HUES6 (cell line): Measurements from ENCODE around the gene MIA.
"Not testable (repeated sequence)": the region's sequence is repeated elsewhere in the genome, so short reads cannot be mapped to it uniquely, and the experiment has no call there.

ENCODE experiments used
- H3K27ac ChIP-seq: 2 replicates; pipeline ENCODE4 v1.7.0; 2013; ENCODE audit warnings: low read depth, mild to moderate bottlenecking, low read length, inconsistent platforms
- H3K27me3 ChIP-seq: 2 replicates; pipeline ENCODE4 v1.6.1; 2013; ENCODE audit warnings: low read length; ENCODE audit not compliant: control insufficient read depth, insufficient read depth
- H3K36me3 ChIP-seq: 2 replicates; pipeline ENCODE4 v1.6.1; 2013; ENCODE audit warnings: low read length; ENCODE audit not compliant: control insufficient read depth, insufficient read depth
- H3K4me1 ChIP-seq: 2 replicates; pipeline ENCODE4 v1.6.1; 2013; ENCODE audit warnings: low read length; ENCODE audit not compliant: control insufficient read depth, insufficient read depth
- H3K4me3 ChIP-seq: 2 replicates; pipeline ENCODE4 v1.5.1; 2013; ENCODE audit warnings: low read depth, low read length
- H3K9ac ChIP-seq: one replicate; pipeline ENCODE4 v1.6.1; 2013; ENCODE audit warnings: mild to moderate bottlenecking, low read length
- H3K9me3 ChIP-seq: 2 replicates; pipeline ENCODE4 v1.6.1; 2013; ENCODE audit warnings: low read depth, low read length; ENCODE audit not compliant: control insufficient read depth, insufficient read depth

Gene MIA

GRCh38 chr19:40774916-40775631 lies at the start of gene MIA:
Gene MIA (plus strand): TSS chr19:40775521. CDS start chr19:40775543, 22 bp downstream.
- H3K9ac ChIP-seq: no peak within 1 kb of the TSS
- no peaks in the 10 kb centered on the region for H3K36me3 ChIP-seq
- H3K27me3 ChIP-seq: no peaks in the 10 kb centered on the region
- H3K4me3 ChIP-seq: no peak within 1 kb of the TSS
- H3K4me1 ChIP-seq: peaks cover 12% of the 10 kb centered on the region
- peaks cover 7% of the 10 kb centered on the region; the same call in 1 of the 2 replicates for H3K9me3 ChIP-seq
- no peak within 1 kb of the TSS for H3K27ac ChIP-seq

- no peaks in the 10 kb centered on the region for H3K4me1 ChIP-seq
- H3K4me3 ChIP-seq: no peak overlapping the region
- H3K9me3 ChIP-seq: no peaks in the 10 kb centered on the region
- no peaks in the 10 kb centered on the region for H3K27me3 ChIP-seq
- H3K36me3 ChIP-seq: peaks cover 60% of the 10 kb centered on the region
- H3K9ac ChIP-seq: no peak overlapping the region
- no peak overlapping the region for H3K27ac ChIP-seq
Observed at GRCh38 chr19:40726279-40726678, 49.0 kb upstream of the MIA start.

- not testable (repeated sequence) for H3K27me3 ChIP-seq
- H3K36me3 ChIP-seq: peaks cover 78% of the 10 kb centered on the region
Observed at GRCh38 chr19:40730065-40730464, 45.3 kb upstream of the MIA start.

GRCh38 chr19:40732304-40732703 lies 43.0 kb upstream of the MIA start:
- H3K27me3 ChIP-seq, H3K4me1 ChIP-seq, H3K27ac ChIP-seq, H3K9ac ChIP-seq, H3K4me3 ChIP-seq, H3K9me3 ChIP-seq: not testable (repeated sequence)
- peaks cover 82% of the 10 kb centered on the region for H3K36me3 ChIP-seq

More at GRCh38 chr19:40730065-40730464, 45.3 kb upstream of the MIA start:
- not testable (repeated sequence) for H3K9ac ChIP-seq, H3K4me1 ChIP-seq, H3K9me3 ChIP-seq, H3K27ac ChIP-seq, H3K4me3 ChIP-seq

GRCh38 chr19:40733149-40733548 lies 42.2 kb upstream of the MIA start:
- Histone ChIP-seq H3K9ac (no peak overlapping the region), H3K9me3 (no peaks in the 10 kb centered on the region), H3K4me3 (no peak overlapping the region), H3K4me1 (no peaks in the 10 kb centered on the region), H3K36me3 (peaks cover 77% of the 10 kb centered on the region), H3K27ac (no peak overlapping the region), H3K27me3 (no peaks in the 10 kb centered on the region)

GRCh38 chr19:40735013-40735771 lies 40.1 kb upstream of the MIA start:
- H3K27ac ChIP-seq: no peak overlapping the region
- no peak overlapping the region for H3K9ac ChIP-seq
- H3K27me3 ChIP-seq: no peaks in the 10 kb centered on the region
- H3K4me1 ChIP-seq: no peaks in the 10 kb centered on the region
- no peak overlapping the region for H3K4me3 ChIP-seq
- H3K36me3 ChIP-seq: peaks cover 82% of the 10 kb centered on the region
- H3K9me3 ChIP-seq: no peaks in the 10 kb centered on the region

GRCh38 chr19:40736661-40737060 lies 38.7 kb upstream of the MIA start:
- Histone ChIP-seq H3K27me3 (no peaks in the 10 kb centered on the region), H3K9ac (no peak overlapping the region), H3K4me1 (no peaks in the 10 kb centered on the region), H3K36me3 (peaks cover 76% of the 10 kb centered on the region), H3K27ac (no peak overlapping the region), H3K9me3 (no peaks in the 10 kb centered on the region), H3K4me3 (no peak overlapping the region)

- H3K36me3 ChIP-seq: peaks cover 77% of the 10 kb centered on the region
- H3K4me3 ChIP-seq: no peak overlapping the region
- no peaks in the 10 kb centered on the region for H3K27me3 ChIP-seq
- H3K9ac ChIP-seq: no peak overlapping the region
- H3K4me1 ChIP-seq: no peaks in the 10 kb centered on the region
- no peaks in the 10 kb centered on the region for H3K9me3 ChIP-seq
- H3K27ac ChIP-seq: no peak overlapping the region
Observed at GRCh38 chr19:40737102-40737644, 38.1 kb upstream of the MIA start.

GRCh38 chr19:40739030-40739839 lies 36.1 kb upstream of the MIA start:
- no peak overlapping the region for H3K9ac ChIP-seq
- H3K4me3 ChIP-seq: no peak overlapping the region
- H3K27me3 ChIP-seq: no peaks in the 10 kb centered on the region
- no peak overlapping the region for H3K27ac ChIP-seq
- peaks cover 74% of the 10 kb centered on the region for H3K36me3 ChIP-seq
- H3K4me1 ChIP-seq: peaks cover under 1% of the 10 kb centered on the region; the same call in 1 of the 2 replicates
- no peaks in the 10 kb centered on the region for H3K9me3 ChIP-seq

- Histone ChIP-seq H3K9me3 (no peaks in the 10 kb centered on the region), H3K4me1 (peaks cover 9% of the 10 kb centered on the region), H3K4me3 (no peak overlapping the region), H3K9ac (no peak overlapping the region), H3K27me3 (no peaks in the 10 kb centered on the region), H3K36me3 (peaks cover 67% of the 10 kb centered on the region), H3K27ac (no peak overlapping the region)
Observed at GRCh38 chr19:40739871-40740703, 35.2 kb upstream of the MIA start.
